DOHH2 (cell line): ENCODE results near the gene ZDHHC1.

Experiments
- H3F3A ChIP-seq: fragments of 200-600 bp; sonication (generic), shearing (Covaris generic); 2 replicates; pipeline ENCODE4 v1.6.0; 2016; ENCODE audit warnings: antibody characterized with exemption, mild to moderate bottlenecking; ENCODE audit not compliant: control insufficient read depth, insufficient read depth
- H3K27ac ChIP-seq: fragments of 200-600 bp; sonication (generic); 2 replicates; pipeline ENCODE4 v1.5.1; 2014; ENCODE audit warnings: low read depth, mild to moderate bottlenecking, low read length, moderate library complexity
- H3K27me3 ChIP-seq: fragments of 200-600 bp; sonication (generic); 2 replicates; pipeline ENCODE4 v1.6.1; 2014; ENCODE audit warnings: mild to moderate bottlenecking, low read length, mixed read lengths; ENCODE audit not compliant: control insufficient read depth
- H3K36me3 ChIP-seq: fragments of 200-600 bp; sonication (generic); 2 replicates; pipeline ENCODE4 v1.6.1; 2014; ENCODE audit warnings: mild to moderate bottlenecking, low read length, moderate library complexity, mixed read lengths; ENCODE audit not compliant: control insufficient read depth
- H3K4me1 ChIP-seq: fragments of 200-600 bp; sonication (generic); 2 replicates; pipeline ENCODE4 v1.6.1; 2014; ENCODE audit warnings: mild to moderate bottlenecking, low read length, mixed read lengths; ENCODE audit not compliant: control insufficient read depth
- H3K4me2 ChIP-seq: fragments of 200-600 bp; sonication (generic); 2 replicates; pipeline ENCODE4 v1.6.0; 2014; ENCODE audit warnings: mild to moderate bottlenecking, low read length, moderate library complexity
- H3K4me3 ChIP-seq: fragments of 200-600 bp; sonication (generic); 2 replicates; pipeline ENCODE4 v1.5.1; 2014; ENCODE audit warnings: mild to moderate bottlenecking, low read length, mixed read lengths
- H3K79me2 ChIP-seq: fragments of 200-600 bp; sonication (generic); 2 replicates; pipeline ENCODE4 v1.6.1; 2014; ENCODE audit warnings: mild to moderate bottlenecking, low read length, mixed read lengths; ENCODE audit not compliant: control insufficient read depth
- H3K9me2 ChIP-seq: fragments of 200-600 bp; sonication (generic); replicated peaks from 2 replicates; pipeline ENCODE4 v1.6.1; 2014; ENCODE audit warnings: mild to moderate bottlenecking, low read length, mixed read lengths; ENCODE audit not compliant: control insufficient read depth
- H3K9me3 ChIP-seq: fragments of 200-600 bp; sonication (generic); 2 replicates; pipeline ENCODE4 v1.6.1; 2014; ENCODE audit warnings: antibody characterized with exemption, low read length, mixed read lengths; ENCODE audit not compliant: control insufficient read depth, insufficient read depth
- H4K20me1 ChIP-seq: fragments of 200-600 bp; sonication (generic); 2 replicates; pipeline ENCODE4 v1.6.0; 2014; ENCODE audit warnings: low read depth, mild to moderate bottlenecking, antibody characterized with exemption, low read length, moderate library complexity; ENCODE audit not compliant: control insufficient read depth, insufficient read depth
- EZH2phosphoT487 ChIP-seq: fragments of 200-600 bp; sonication (generic); IDR thresholded peaks from 2 replicates; pipeline ENCODE4 v1.6.1; 2017; ENCODE audit warnings: borderline replicate concordance, mild to moderate bottlenecking, antibody characterized with exemption, low read length, moderate library complexity, mixed read lengths
- TF ChIP-seq, protein P1 (sequence below): fragments of 200-600 bp; sonication (generic); IDR thresholded peaks from one replicate; pipeline ENCODE4 v1.5.1; 2014; ENCODE audit warnings: antibody characterized with exemption, mild to moderate bottlenecking, low read depth, low read length; ENCODE audit not compliant: poor library complexity, severe bottlenecking

The ZDHHC1 gene

DNA sequence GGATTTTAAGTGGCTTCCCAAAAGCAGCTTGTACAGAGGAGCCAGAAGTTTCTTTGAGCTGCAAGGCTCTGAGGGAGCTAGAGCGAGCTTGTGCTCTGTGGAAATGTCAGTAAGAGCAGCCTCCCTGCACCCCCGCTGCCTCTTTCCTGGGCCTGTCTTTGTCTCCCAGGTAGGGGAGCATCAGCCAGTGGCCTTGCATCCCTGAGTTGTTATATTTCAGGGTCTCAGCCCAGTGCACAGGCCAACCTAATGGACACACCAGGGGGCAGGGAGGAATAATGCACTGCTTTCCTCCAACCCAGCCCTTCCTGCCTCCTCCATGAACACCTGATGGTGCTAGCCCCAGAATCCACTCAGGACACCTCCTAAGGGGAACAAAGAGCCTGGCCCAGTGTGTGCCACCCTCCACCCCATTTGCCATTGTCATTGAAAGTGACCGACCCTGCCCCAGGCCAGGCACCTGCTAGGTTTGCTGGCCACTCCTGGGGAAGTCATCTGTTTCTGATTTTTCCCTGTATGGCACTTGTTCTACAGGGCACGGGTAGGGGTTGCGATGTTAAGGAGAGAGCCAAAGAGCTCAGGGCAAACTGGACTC is 29.3 kb downstream of the ZDHHC1 start:
- no peaks in the 10 kb centered on the region for H3F3A ChIP-seq
- TF ChIP-seq EZH2phosphoT487, result no peak
- TF ChIP-seq, protein P1, sequence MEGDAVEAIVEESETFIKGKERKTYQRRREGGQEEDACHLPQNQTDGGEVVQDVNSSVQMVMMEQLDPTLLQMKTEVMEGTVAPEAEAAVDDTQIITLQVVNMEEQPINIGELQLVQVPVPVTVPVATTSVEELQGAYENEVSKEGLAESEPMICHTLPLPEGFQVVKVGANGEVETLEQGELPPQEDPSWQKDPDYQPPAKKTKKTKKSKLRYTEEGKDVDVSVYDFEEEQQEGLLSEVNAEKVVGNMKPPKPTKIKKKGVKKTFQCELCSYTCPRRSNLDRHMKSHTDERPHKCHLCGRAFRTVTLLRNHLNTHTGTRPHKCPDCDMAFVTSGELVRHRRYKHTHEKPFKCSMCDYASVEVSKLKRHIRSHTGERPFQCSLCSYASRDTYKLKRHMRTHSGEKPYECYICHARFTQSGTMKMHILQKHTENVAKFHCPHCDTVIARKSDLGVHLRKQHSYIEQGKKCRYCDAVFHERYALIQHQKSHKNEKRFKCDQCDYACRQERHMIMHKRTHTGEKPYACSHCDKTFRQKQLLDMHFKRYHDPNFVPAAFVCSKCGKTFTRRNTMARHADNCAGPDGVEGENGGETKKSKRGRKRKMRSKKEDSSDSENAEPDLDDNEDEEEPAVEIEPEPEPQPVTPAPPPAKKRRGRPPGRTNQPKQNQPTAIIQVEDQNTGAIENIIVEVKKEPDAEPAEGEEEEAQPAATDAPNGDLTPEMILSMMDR, result no peak
- no peaks in the 10 kb centered on the region for H3K9me3 ChIP-seq
- H3K27ac ChIP-seq, result no peak overlapping the region
- H3K4me3 ChIP-seq, result no peak overlapping the region
- no peaks in the 10 kb centered on the region for H4K20me1 ChIP-seq
- no peak overlapping the region for H3K4me2 ChIP-seq
- H3K27me3 ChIP-seq, result peaks cover 13% of the 10 kb centered on the region
- H3K4me1 ChIP-seq, result no peaks in the 10 kb centered on the region
- H3K9me2 ChIP-seq, result no peaks in the 10 kb centered on the region
- H3K36me3 ChIP-seq, result no peaks in the 10 kb centered on the region
- H3K79me2 ChIP-seq, result no peaks in the 10 kb centered on the region

GRCh38 chr16:67384778-67385510 is 31.3 kb downstream of the ZDHHC1 start:
- no peak overlapping the region for H3K4me3 ChIP-seq
- no peaks in the 10 kb centered on the region for H3K9me2 ChIP-seq
- H3K9me3 ChIP-seq, result no peaks in the 10 kb centered on the region
- no peaks in the 10 kb centered on the region for H3F3A ChIP-seq
- H3K79me2 ChIP-seq, result no peaks in the 10 kb centered on the region
- no peaks in the 10 kb centered on the region for H4K20me1 ChIP-seq
- H3K27me3 ChIP-seq, result peaks cover 25% of the 10 kb centered on the region
- no peak overlapping the region for H3K27ac ChIP-seq
- no peak overlapping the region for H3K4me2 ChIP-seq
- H3K4me1 ChIP-seq, result no peaks in the 10 kb centered on the region
- no peak for TF ChIP-seq EZH2phosphoT487
- TF ChIP-seq, protein P1, result no peak
- H3K36me3 ChIP-seq, result no peaks in the 10 kb centered on the region

- H3F3A ChIP-seq, result no peaks in the 10 kb centered on the region
- H4K20me1 ChIP-seq, result no peaks in the 10 kb centered on the region
- H3K79me2 ChIP-seq, result no peaks in the 10 kb centered on the region
- H3K9me2 ChIP-seq, result no peaks in the 10 kb centered on the region
- TF ChIP-seq, protein P1, result no peak
- no peak for TF ChIP-seq EZH2phosphoT487
- no peaks in the 10 kb centered on the region for H3K36me3 ChIP-seq
- no peaks in the 10 kb centered on the region for H3K4me1 ChIP-seq
- no peak overlapping the region for H3K4me2 ChIP-seq
- H3K27ac ChIP-seq, result no peak overlapping the region
- H3K27me3 ChIP-seq, result peaks cover 35% of the 10 kb centered on the region
- no peak overlapping the region for H3K4me3 ChIP-seq
- no peaks in the 10 kb centered on the region for H3K9me3 ChIP-seq
Observed at GRCh38 chr16:67383284-67383683, 33.0 kb downstream of the ZDHHC1 start.
